Activated CD4-positive, alpha-beta T cell treated with anti-CD3 and anti-CD28 coated beads for 36 hours (primary cell): ENCODE data around the gene OTOGL. TPM values are rescaled to one million over a fixed set of nuclear protein-coding genes. Genes with fewer than 3 reads are reported as not detected.

Source experiments
- ATAC-seq: fragments of 200-7000 bp; cut with Tn5 transposase; one replicate; pipeline ENCODE4 v1.10.0; 2021; ENCODE audit warnings: mild to moderate bottlenecking, moderate library complexity
- CTCF ChIA-PET: fragments of 350-600 bp; sonication (Branson Sonifier 250); formaldehyde crosslinking; loops from one replicate; lab custom pipeline; 2021; ENCODE audit warnings: antibody characterized with exemption; lab: Charles Lee
- POLR2A ChIA-PET: fragments of 350-600 bp; sonication (Branson Sonifier 250); formaldehyde crosslinking; loops from one replicate; lab custom pipeline; 2021; ENCODE audit warnings: antibody characterized with exemption, inconsistent platforms; lab: Charles Lee
- DNase-seq: peaks from one replicate; pipeline ENCODE4 v3.0.0-alpha.2; 2020
- H3K27ac Mint-ChIP-seq: one replicate; pipeline ENCODE4 v1.8.0; 2021; ENCODE audit warnings: mixed read lengths
- H3K27me3 Mint-ChIP-seq: one replicate; pipeline ENCODE4 v1.8.0; 2021; ENCODE audit warnings: mixed read lengths
- H3K36me3 Mint-ChIP-seq: one replicate; pipeline ENCODE4 v1.8.0; 2021; ENCODE audit warnings: low read depth, mixed read lengths
- H3K4me1 Mint-ChIP-seq: one replicate; pipeline ENCODE4 v1.8.0; 2021; ENCODE audit warnings: mixed read lengths
- H3K4me3 Mint-ChIP-seq: one replicate; pipeline ENCODE4 v1.8.0; 2021; ENCODE audit warnings: mild to moderate bottlenecking, moderate library complexity, mixed read lengths
- H3K9me3 Mint-ChIP-seq: one replicate; pipeline ENCODE4 v1.8.0; 2021; ENCODE audit warnings: low read depth, mixed read lengths
- intact Hi-C, 2 experiments: fragments of 100-400 bp; cut with DNase I in 1 of 2; cut with micrococcal nuclease in 1 of 2; formaldehyde crosslinking; loops; one replicate each; pipeline versions ENCODE4 v1.14.2 to v1.15.1; 2022 to 2024; cut with DNase I, micrococcal nuclease
- total RNA-seq, 2 experiments: library from RNA; stranded (reverse); gene quantifications; one replicate each; pipeline ENCODE4 v1.2.3, GENCODE V29; 2021

The OTOGL gene
- total RNA-seq, 2 experiments from 2014 or later = not detected

DNA sequence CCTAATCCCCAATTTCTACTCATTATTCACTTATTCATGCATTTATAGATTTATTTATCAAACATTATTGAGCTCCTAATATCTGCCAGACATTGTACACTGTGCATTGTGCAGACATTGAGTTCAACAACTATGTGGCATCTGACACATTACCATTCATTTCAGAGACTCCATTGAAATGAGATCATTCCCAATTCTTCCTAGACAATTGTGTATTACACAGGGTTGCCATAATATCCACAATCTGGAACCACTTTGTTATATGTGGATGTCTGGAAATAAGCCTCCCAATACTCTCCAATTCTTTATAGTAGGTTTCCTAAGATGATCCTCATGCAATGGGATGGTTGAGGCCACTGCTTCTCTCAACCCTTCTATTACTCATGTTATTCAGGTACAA lies 165.0 kb downstream of the OTOGL start:
- no peak for DNase-seq
- Mint-ChIP-seq H3K27me3 (peaks cover 10% of the 10 kb centered on the region), H3K9me3 (no peaks in the 10 kb centered on the region), H3K27ac (no peak overlapping the region), H3K36me3 (no peaks in the 10 kb centered on the region), H3K4me3 (no peak overlapping the region), H3K4me1 (no peaks in the 10 kb centered on the region)
- ChIA-PET CTCF (no interaction called here), POLR2A (no interaction called here)
- no peak for ATAC-seq
- intact Hi-C loops = no loop called here

DNA sequence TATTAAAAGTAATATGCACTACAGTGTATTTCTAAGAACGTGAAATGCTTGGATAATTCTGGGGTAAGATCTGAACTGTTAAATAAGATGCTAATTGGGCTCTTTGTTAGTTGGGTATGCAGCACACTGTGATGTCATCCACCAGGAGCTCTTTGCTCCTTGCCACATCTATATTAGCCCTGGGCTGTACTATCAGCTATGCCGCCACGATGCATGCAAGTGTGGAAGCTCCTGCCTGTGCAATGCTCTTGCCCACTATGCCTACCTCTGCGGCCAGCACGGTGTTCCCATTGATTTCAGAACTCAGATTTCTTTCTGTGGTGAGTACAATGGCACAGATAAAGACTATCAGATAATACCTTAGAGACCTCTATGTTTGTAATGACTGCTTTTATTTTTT lies 165.6 kb downstream of the OTOGL start:
- H3K36me3 Mint-ChIP-seq = no peaks in the 10 kb centered on the region
- no peaks in the 10 kb centered on the region for H3K4me1 Mint-ChIP-seq
- ATAC-seq = no peak
- H3K27ac Mint-ChIP-seq = no peak overlapping the region
- no peak for DNase-seq
- peaks cover 10% of the 10 kb centered on the region for H3K27me3 Mint-ChIP-seq
- H3K9me3 Mint-ChIP-seq = no peaks in the 10 kb centered on the region
- H3K4me3 Mint-ChIP-seq = no peak overlapping the region
- CTCF ChIA-PET = no interaction called here
- intact Hi-C loops = no loop called here
- POLR2A ChIA-PET = no interaction called here

DNA sequence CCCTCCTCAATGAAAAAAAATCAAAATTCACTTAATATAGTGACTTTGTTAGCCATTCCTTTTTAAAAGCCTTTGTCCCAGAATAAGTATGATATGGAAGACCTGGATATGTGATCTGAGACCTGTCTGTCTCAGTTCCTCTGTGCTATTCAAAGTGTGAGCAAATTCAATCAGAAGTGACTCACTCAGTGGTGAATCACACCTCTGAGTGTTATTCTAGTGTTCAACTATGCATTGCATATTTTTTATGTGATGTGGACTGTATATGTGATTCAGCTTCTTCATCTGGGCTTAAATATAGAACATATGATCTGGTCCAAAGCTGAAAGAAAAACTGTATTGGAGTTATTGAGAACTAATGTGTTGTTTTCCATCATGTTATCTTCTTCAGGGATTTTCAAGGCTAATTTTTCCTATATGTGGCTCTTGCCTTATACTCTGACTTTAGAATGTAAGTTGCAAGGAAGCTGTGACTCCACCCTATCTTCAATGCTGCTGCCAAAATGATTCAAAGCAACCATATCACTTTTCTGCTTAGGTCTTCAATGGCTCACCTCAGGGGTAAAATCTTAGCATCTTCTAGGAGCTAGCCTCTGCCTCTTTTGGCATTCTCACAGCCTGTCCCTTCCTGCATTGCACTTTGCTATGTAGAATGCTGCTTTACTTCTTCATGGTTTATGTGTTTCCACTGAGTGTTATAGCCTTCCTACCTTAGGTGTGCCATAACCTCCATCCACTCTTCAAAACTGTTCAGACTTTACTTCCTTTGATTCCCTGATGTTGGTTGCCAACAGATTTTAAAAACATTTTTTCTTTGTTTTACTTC lies 169.8 kb downstream of the OTOGL start:
- Mint-ChIP-seq H3K36me3 (no peaks in the 10 kb centered on the region), H3K27me3 (peaks cover 10% of the 10 kb centered on the region), H3K9me3 (no peaks in the 10 kb centered on the region), H3K4me3 (no peak overlapping the region), H3K4me1 (no peaks in the 10 kb centered on the region), H3K27ac (no peak overlapping the region)
- ATAC-seq = peak; percentile 83
- ChIA-PET CTCF (interaction anchor here (0.9 to 2.0 kb wide), 11 partner anchors 8 to 81 kb away, joined by 3 to 7 read pairs (median 4); no protein-coding TSS in a partner anchor), POLR2A (no interaction called here)
- intact Hi-C loops = loop anchor here in 1 of 2 experiments (2.0 kb wide), 1 partner anchor 76 kb away; no protein-coding TSS in a partner anchor
- no peak for DNase-seq

DNA sequence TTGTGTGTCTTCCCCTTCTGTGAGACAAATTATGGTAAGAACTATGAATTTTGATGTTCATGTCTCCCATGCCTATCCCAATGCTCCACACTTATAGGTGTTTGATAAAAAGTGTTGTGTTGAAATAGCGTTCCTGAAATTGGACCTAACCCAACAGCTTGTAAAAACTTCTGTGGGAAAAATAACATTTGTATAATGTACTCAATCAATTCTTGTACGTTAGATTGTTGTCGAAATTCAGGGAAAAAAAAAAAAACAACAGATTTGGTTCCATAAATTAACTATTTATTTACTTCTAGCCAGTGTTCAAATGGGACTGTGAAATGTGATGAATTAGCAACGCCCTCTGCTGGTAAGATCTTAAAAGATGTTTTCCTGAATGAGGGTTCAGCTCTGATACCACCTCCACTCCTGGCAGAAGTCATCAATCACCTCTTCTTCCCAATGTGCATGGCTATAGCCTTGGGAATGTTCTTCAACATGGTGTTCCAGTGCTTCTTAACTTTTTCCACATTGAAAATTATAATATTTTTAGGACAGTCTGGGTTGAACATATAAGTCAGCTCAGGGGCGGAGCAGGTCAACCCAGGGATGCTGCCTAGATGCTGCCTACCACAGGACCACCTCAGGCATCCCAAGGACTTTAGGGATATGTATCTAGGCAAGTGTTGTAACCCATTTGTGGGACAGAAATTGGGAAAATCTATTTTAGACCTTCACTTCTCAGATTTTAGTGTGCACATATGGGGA lies 170.6 kb downstream of the OTOGL start:
- Mint-ChIP-seq H3K36me3 (no peaks in the 10 kb centered on the region), H3K27me3 (peaks cover 8% of the 10 kb centered on the region), H3K9me3 (no peaks in the 10 kb centered on the region), H3K4me1 (no peaks in the 10 kb centered on the region), H3K27ac (no peak overlapping the region), H3K4me3 (no peak overlapping the region)
- intact Hi-C loops = loop anchor here (1.0 to 10.0 kb wide), 7 partner anchors 77 to 863 kb away; no protein-coding TSS in a partner anchor
- no peak for DNase-seq
- CTCF ChIA-PET = interaction anchor here (0.6 to 2.0 kb wide), 16 partner anchors 9 to 1319 kb away, joined by 3 to 7 read pairs (median 4); no protein-coding TSS in a partner anchor
- POLR2A ChIA-PET = no interaction called here
- peak; percentile 42 for ATAC-seq

DNA sequence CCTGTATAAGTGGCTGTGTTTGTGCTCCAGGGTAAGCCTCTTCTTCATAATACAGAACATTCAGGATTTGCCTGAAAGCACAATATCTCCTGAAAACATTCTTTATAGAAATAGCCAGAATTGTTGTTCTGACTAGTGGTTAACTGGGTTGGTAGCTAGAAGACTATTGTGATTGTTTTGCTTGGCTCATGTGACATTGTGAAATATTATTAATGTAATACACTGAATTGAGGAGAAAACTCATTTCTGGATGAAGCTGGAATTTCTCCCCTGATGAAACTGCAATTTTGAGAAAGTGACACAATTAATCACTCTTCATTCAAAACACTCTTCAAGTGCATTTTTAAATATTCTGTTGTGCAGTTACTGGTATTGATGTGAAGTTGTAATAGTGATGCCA lies 172.4 kb downstream of the OTOGL start:
- Mint-ChIP-seq H3K36me3 (no peaks in the 10 kb centered on the region), H3K9me3 (no peaks in the 10 kb centered on the region), H3K4me1 (no peaks in the 10 kb centered on the region), H3K27ac (no peak overlapping the region), H3K4me3 (no peak overlapping the region), H3K27me3 (peaks cover 6% of the 10 kb centered on the region)
- DNase-seq (no peak), ATAC-seq (no peak)
- ChIA-PET CTCF (interaction anchor here (1.5 to 2.0 kb wide), 2 partner anchors 85 to 140 kb away, joined by 3 to 6 read pairs; no protein-coding TSS in a partner anchor), POLR2A (no interaction called here)
- intact Hi-C loops = loop anchor here (5.0 to 10.0 kb wide), 3 partner anchors 387 to 864 kb away; no protein-coding TSS in a partner anchor

DNA sequence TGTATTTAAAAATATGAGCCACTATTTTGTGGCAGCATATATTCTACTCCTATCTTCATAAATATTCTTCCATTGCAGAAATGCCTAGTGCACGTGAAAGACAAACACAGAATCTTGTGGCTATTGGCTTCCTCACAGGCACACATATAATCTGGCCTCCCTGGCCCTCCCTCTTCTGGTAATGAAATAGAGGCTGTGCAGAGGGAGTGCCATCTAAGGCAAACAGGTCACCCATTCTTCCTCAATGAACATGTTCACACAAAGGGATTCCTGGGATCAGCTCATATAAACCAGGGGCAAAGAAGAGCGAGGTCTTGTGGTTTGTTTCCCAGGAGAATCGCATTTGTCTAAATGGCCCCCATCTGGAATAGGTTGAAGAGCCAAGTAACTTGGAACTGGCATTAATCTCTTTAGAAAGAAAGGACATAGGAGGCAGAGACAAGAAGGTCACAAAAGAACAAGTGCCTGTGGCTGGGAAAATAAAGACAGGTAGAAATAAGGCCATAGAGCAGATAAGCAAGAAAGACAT lies 173.1 kb downstream of the OTOGL start:
- Mint-ChIP-seq H3K27ac (no peak overlapping the region), H3K4me1 (no peaks in the 10 kb centered on the region), H3K36me3 (no peaks in the 10 kb centered on the region), H3K9me3 (no peaks in the 10 kb centered on the region), H3K27me3 (peaks cover 6% of the 10 kb centered on the region), H3K4me3 (no peak overlapping the region)
- DNase-seq = no peak
- intact Hi-C loops = loop anchor here (5.0 to 10.0 kb wide), 3 partner anchors 388 to 865 kb away; no protein-coding TSS in a partner anchor
- no peak for ATAC-seq
- POLR2A ChIA-PET = no interaction called here
- CTCF ChIA-PET = interaction anchor here (1.5 kb wide), 1 partner anchor 139 kb away, joined by 3 read pairs; no protein-coding TSS in a partner anchor

DNA sequence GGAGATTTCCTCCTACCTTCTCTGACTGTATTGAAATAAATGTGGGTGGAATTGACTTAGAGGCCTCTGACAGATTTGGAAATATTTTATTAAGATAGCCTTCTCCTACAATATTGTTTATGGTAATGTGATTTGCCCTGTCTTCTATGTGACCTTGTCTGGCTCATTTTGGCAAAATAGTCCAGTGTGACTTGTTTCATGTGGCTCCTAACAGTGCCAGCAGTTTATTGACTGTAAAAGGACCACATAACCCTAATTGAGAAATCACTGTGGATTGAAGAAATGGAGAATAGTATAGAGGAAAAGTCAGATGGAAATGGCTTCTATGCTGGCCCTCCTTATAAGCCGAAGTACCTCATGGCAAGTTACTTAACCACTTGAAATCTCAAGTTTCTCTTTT lies 173.8 kb downstream of the OTOGL start:
- DNase-seq (no peak), ATAC-seq (no peak)
- H3K9me3 Mint-ChIP-seq = no peaks in the 10 kb centered on the region
- H3K27me3 Mint-ChIP-seq = peaks cover 6% of the 10 kb centered on the region
- ChIA-PET POLR2A (no interaction called here), CTCF (interaction anchor here (1.5 kb wide), 1 partner anchor 139 kb away, joined by 3 read pairs; no protein-coding TSS in a partner anchor)
- H3K4me3 Mint-ChIP-seq = no peak overlapping the region
- no peaks in the 10 kb centered on the region for H3K4me1 Mint-ChIP-seq
- H3K36me3 Mint-ChIP-seq = no peaks in the 10 kb centered on the region
- intact Hi-C loops = loop anchor here (5.0 to 10.0 kb wide), 3 partner anchors 388 to 866 kb away; no protein-coding TSS in a partner anchor
- H3K27ac Mint-ChIP-seq = no peak overlapping the region

DNA sequence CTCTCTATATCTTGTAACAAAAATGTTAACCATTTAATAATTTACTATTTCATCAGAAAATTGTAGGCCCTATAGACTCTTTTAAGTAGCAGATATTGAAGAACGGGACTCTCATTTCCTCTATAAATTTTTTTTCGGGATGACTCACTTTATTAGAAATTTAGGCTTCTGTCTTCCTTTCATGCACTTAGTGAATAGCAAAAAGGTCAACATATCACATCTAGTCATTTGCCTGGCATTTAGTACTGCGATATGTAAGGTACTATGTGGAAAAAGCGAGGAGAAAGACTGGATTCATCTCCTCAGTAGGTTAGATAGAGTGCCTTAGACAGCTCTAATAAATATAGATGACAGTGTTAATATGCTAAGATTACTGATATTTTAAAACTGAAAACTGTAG lies 178.4 kb downstream of the OTOGL start:
- Mint-ChIP-seq H3K27ac (no peak overlapping the region), H3K4me3 (no peak overlapping the region), H3K4me1 (no peaks in the 10 kb centered on the region), H3K36me3 (no peaks in the 10 kb centered on the region), H3K27me3 (no peaks in the 10 kb centered on the region), H3K9me3 (peaks cover 9% of the 10 kb centered on the region)
- DNase-seq (no peak), ATAC-seq (no peak)
- intact Hi-C loops = loop anchor here in 1 of 2 experiments (10.0 kb wide), 1 partner anchor 393 kb away; no protein-coding TSS in a partner anchor
- CTCF ChIA-PET = no interaction called here
- POLR2A ChIA-PET = no interaction called here

DNA sequence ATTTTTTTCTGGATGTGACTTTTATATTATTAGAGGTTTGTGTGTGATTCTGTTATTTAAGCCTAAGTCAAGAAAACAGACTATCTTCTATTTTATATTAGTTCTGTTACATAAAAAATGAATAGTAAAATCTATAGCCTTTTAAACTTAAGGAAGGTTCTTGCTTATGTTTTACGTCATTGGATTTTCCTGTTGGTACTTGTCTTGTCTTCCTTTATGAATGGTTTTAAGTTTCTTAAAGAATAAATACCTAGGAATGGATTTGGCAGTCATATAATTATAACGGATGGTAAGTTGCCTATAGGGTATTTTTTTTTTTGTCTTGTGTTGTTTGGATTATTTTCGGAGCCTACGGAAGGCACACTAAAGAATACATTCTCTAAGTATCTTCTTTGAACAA lies 182.9 kb downstream of the OTOGL start:
- ChIA-PET CTCF (no interaction called here), POLR2A (no interaction called here)
- H3K9me3 Mint-ChIP-seq = peaks cover 9% of the 10 kb centered on the region
- no peak for DNase-seq
- H3K27me3 Mint-ChIP-seq = no peaks in the 10 kb centered on the region
- no peak overlapping the region for H3K27ac Mint-ChIP-seq
- no peaks in the 10 kb centered on the region for H3K36me3 Mint-ChIP-seq
- no peak for ATAC-seq
- no peak overlapping the region for H3K4me3 Mint-ChIP-seq
- no peaks in the 10 kb centered on the region for H3K4me1 Mint-ChIP-seq
- intact Hi-C loops = no loop called here

DNA sequence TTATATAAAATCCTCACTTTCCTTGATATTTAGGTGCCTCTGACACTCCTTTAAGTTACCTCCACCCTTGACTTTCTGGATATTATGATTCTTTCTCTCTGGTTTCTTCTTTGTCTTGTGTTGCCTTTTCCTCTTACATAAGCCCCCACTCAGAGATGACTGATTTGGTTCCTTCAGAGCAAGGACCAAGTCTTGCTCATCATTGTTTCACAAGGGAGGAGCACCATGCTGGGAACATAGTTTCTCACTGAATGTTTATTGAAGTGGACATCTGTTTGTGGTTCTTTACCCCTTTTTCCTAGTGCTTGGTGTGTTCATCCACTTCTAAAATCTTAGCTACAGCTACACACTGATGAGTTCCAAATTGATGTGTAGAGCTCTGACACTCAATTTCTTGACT lies 183.4 kb downstream of the OTOGL start:
- POLR2A ChIA-PET = no interaction called here
- Mint-ChIP-seq H3K36me3 (no peaks in the 10 kb centered on the region), H3K4me1 (no peaks in the 10 kb centered on the region), H3K27me3 (no peaks in the 10 kb centered on the region), H3K9me3 (peaks cover 9% of the 10 kb centered on the region), H3K4me3 (no peak overlapping the region), H3K27ac (no peak overlapping the region)
- intact Hi-C loops = no loop called here
- CTCF ChIA-PET = interaction anchor here (1.0 kb wide), 1 partner anchor 13 kb away, joined by 4 read pairs; no protein-coding TSS in a partner anchor
- ATAC-seq = no peak
- no peak for DNase-seq

DNA sequence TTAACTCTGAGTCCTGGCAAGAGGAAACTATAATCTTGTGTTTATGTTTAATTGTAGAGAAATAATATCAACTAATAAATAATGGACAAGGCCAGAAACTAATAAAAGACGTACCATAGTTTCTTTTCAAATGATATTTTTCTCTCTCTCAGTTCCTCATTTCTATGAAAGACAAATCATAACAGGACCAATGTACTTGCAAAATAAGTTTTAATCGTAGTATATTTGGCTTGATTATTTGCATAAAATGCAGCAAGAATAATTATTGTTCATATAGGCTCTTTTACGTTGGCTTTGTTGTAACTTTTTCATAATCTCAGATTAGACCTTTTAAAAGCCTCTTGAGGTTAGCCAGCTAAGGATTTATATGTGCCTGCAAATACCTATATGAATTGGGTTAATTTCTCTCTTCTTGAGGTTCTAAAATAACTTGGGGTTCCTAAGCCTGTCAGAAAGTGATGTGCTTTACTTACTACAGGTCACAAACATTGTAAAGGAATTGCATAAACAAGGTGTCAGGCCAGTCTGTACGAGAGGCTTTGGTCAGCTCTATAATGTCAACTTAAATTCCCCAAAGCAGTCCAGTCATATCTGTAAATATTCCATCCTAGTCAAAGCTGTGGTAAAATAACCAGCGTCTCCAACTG lies 191.9 kb downstream of the OTOGL start:
- ATAC-seq (no peak), DNase-seq (no peak)
- no peaks in the 10 kb centered on the region for H3K9me3 Mint-ChIP-seq
- ChIA-PET CTCF (no interaction called here), POLR2A (no interaction called here)
- no peak overlapping the region for H3K27ac Mint-ChIP-seq
- H3K4me1 Mint-ChIP-seq = no peaks in the 10 kb centered on the region
- H3K4me3 Mint-ChIP-seq = no peak overlapping the region
- H3K27me3 Mint-ChIP-seq = peaks cover 4% of the 10 kb centered on the region
- no peaks in the 10 kb centered on the region for H3K36me3 Mint-ChIP-seq
- intact Hi-C loops = no loop called here
